Glutamatergic neuron (in vitro differentiated cells): ENCODE measurements around the gene ABCG8. TPM values are rescaled to one million over a fixed set of nuclear protein-coding genes. Genes with fewer than 3 reads are reported as not detected.

Experiments
- DNase-seq: peaks from one replicate; pipeline ENCODE4 v3.0.0; 2022
- H3K27ac Mint-ChIP-seq: one replicate; pipeline ENCODE4 v1.8.0; 2020; ENCODE audit warnings: mild to moderate bottlenecking, mixed read lengths, inconsistent platforms; ENCODE audit not compliant: unreplicated experiment
- H3K27me3 Mint-ChIP-seq: one replicate; pipeline ENCODE4 v1.8.0; 2020; ENCODE audit warnings: mild to moderate bottlenecking, moderate library complexity, mixed read lengths, inconsistent platforms; ENCODE audit not compliant: unreplicated experiment
- H3K36me3 Mint-ChIP-seq: one replicate; pipeline ENCODE4 v1.8.0; 2020; ENCODE audit warnings: mild to moderate bottlenecking, mixed read lengths, inconsistent platforms; ENCODE audit not compliant: unreplicated experiment
- H3K4me1 Mint-ChIP-seq: one replicate; pipeline ENCODE4 v1.8.0; 2020; ENCODE audit warnings: mild to moderate bottlenecking, low read depth, mixed read lengths, inconsistent platforms; ENCODE audit not compliant: unreplicated experiment
- H3K4me3 Mint-ChIP-seq: one replicate; pipeline ENCODE4 v1.8.0; 2020; ENCODE audit warnings: mild to moderate bottlenecking, mixed read lengths, inconsistent platforms; ENCODE audit not compliant: unreplicated experiment
- H3K9me3 Mint-ChIP-seq: one replicate; pipeline ENCODE4 v1.8.0; 2020; ENCODE audit warnings: mild to moderate bottlenecking, moderate library complexity, mixed read lengths, inconsistent platforms; ENCODE audit not compliant: unreplicated experiment
- total RNA-seq: library from RNA; stranded (reverse); fragmentation: NEBNext Ultra II Directional; extraction: Animal tissue kit (Norgen Biotek cat#: 25700); gene quantifications from one replicate; pipeline ENCODE4 v1.2.1, GENCODE V29; 2021; ENCODE audit not compliant: unreplicated experiment
- TF ChIP-seq, protein P1 (sequence below): fragments of 200-600 bp; sonication (generic); IDR thresholded peaks from one replicate; pipeline ENCODE4 v1.5.0; 2021; ENCODE audit not compliant: partially characterized antibody, unreplicated experiment

ABCG8 gene
- total RNA-seq, 1 donor from 2014 or later = not detected

DNA sequence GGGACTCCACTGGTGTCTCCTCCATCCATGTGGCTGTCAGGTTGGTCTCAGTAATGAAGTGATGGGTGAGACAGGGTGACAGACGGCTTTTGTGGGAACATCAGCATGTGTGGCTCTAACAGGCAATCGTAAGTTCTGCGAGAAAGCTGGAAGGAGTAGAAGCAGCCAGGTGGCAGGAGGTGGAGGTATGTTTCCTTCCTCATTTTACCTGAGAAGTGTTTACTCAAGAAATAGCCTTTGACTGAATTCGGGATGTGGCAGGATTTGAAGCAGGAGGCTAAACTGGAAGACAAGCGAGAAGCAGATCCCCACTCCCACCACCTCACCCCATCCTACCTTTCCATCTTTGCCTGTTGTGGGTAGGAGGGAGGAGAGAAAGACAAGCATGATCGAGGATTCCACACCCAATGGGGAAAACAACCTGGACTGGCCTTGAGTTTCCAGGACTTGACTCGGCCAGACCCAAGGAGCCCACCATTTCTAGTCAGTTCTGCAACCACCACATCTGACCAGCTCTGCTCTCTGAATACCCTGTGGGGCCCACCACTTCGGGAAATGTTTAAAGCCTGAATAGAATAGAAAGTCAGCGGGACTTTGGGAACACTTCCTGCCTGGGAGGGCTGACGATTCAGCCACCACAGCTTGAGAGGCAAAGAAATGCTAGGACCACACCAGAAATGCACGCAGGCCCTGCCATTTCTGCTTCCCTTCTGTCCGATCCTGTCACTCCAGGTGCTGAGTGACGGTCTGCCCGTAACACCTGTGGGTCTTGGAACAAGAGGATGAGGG lies 1.2 kb downstream of the ABCG8 start:
- H3K27ac Mint-ChIP-seq = no peak overlapping the region
- no peaks in the 10 kb centered on the region for H3K27me3 Mint-ChIP-seq
- no peak for DNase-seq
- no peak overlapping the region for H3K4me3 Mint-ChIP-seq
- TF ChIP-seq, protein P1, sequence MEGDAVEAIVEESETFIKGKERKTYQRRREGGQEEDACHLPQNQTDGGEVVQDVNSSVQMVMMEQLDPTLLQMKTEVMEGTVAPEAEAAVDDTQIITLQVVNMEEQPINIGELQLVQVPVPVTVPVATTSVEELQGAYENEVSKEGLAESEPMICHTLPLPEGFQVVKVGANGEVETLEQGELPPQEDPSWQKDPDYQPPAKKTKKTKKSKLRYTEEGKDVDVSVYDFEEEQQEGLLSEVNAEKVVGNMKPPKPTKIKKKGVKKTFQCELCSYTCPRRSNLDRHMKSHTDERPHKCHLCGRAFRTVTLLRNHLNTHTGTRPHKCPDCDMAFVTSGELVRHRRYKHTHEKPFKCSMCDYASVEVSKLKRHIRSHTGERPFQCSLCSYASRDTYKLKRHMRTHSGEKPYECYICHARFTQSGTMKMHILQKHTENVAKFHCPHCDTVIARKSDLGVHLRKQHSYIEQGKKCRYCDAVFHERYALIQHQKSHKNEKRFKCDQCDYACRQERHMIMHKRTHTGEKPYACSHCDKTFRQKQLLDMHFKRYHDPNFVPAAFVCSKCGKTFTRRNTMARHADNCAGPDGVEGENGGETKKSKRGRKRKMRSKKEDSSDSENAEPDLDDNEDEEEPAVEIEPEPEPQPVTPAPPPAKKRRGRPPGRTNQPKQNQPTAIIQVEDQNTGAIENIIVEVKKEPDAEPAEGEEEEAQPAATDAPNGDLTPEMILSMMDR = no peak
- H3K9me3 Mint-ChIP-seq = no peaks in the 10 kb centered on the region
- H3K4me1 Mint-ChIP-seq = no peaks in the 10 kb centered on the region
- H3K36me3 Mint-ChIP-seq = no peaks in the 10 kb centered on the region

DNA sequence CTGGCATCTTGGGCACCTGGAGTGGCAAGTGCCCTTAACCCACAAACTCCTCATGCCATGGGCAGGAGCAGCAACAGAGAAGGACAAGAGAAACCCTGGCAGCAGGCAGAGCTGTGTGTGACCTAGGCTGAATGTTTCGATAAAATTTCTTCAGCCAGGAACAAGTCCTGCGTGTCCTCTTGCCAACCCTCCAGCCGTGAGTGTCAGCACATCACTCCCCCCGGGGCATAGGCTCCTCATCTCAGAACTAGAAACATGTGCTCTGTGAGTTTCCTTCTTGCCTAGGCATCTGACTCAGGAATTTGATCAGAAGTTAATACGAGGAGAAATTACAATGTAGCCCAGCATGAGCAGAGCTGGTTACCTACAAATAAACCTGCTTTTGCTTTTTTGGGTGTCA lies 2.2 kb downstream of the ABCG8 start:
- no peaks in the 10 kb centered on the region for H3K9me3 Mint-ChIP-seq
- no peaks in the 10 kb centered on the region for H3K36me3 Mint-ChIP-seq
- H3K27ac Mint-ChIP-seq = no peak overlapping the region
- H3K4me3 Mint-ChIP-seq = no peak overlapping the region
- no peaks in the 10 kb centered on the region for H3K27me3 Mint-ChIP-seq
- TF ChIP-seq, protein P1 = no peak
- H3K4me1 Mint-ChIP-seq = no peaks in the 10 kb centered on the region
- DNase-seq = no peak

DNA sequence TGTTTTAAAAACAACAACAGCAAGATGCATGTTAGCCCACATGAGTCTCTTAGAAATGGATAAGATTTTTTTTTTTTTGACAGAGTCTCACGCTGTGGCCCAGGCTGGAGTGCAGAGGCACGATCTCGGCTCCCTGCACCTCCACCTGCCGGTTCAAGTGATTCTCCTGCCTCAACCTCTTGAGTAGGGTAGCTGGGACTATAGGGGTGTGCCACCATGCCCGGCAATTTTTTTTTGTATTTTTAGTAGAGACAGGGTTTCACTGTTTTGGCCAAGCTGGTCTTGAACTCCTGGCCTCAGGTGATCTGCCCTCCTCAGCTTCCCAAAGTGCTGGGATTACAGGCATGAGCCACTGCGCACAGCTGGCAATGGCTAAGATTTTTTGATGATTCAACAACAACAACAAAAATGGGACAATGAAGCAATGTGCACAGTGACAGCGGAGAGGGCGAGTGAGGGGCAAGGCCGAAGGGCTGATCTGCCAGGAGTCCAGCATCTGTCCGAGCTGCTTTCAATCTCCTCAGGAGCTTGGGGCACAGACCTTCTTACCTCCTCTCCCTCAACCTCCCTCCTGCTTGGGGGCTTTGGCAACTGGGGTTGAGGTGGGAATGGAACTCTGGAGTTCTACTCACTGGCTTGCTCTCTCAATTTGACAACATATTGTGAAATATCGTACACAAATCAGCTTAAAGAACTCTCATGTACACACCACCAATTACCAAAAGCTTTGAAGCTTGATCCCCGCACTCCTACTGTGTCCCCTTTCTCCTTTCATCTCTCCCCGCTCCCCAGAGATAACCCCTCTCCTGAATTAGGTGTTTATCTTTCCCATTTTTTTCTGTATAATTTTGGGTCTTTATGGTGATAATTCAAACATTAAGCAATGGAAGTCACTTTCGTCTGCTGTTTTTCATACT lies 3.4 kb downstream of the ABCG8 start:
- DNase-seq = no peak
- Mint-ChIP-seq H3K9me3 (no peaks in the 10 kb centered on the region), H3K27ac (no peak overlapping the region), H3K4me1 (no peaks in the 10 kb centered on the region), H3K36me3 (no peaks in the 10 kb centered on the region), H3K27me3 (no peaks in the 10 kb centered on the region), H3K4me3 (no peak overlapping the region)
- TF ChIP-seq, protein P1 = no peak

DNA sequence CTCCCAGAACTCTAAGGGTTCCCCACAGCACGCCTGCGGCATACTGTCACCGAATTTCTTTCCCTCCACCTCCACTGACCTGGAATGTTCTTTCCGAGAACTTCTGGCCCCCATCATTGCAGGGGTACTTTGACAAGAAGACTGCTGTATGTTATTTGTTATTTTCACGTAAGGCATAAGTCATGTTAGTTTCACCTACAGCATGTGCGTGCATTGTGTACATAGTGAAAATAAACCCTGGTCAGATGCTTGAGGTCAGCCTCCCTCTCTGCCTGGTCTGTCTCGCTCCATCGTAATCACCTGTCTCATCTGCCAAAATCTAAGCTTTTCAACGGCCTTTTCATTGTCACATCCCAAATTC lies 4.1 kb downstream of the ABCG8 start:
- H3K27me3 Mint-ChIP-seq = no peaks in the 10 kb centered on the region
- H3K9me3 Mint-ChIP-seq = no peaks in the 10 kb centered on the region

More for the DNA sequence above, 4.1 kb downstream of the ABCG8 start:
- Mint-ChIP-seq H3K27ac (no peak overlapping the region), H3K4me3 (no peak overlapping the region), H3K36me3 (no peaks in the 10 kb centered on the region), H3K4me1 (no peaks in the 10 kb centered on the region)
- no peak for DNase-seq
- TF ChIP-seq, protein P1 = no peak
